ENCODE results near the gene E2F1.

GRCh38 chr20:33694639-33695012, 8.4 kb upstream of the E2F1 start:
- TF ChIP-seq POLR2AphosphoS5 (IDR thresholded peaks at IDR 0.05; ENCODE audit: low read depth) (no peak), EZH2 (IDR thresholded peaks at IDR 0.05; ENCODE audit: low read depth, unreplicated experiment) (no peak), CTCF (conservative IDR thresholded peaks at IDR 0.05; ENCODE audit: low read depth in 2 of 2) (no peak), NANOG (IDR thresholded peaks at IDR 0.05; ENCODE audit: borderline replicate concordance) (no peak), JUNB (IDR thresholded peaks at IDR 0.05; ENCODE audit: unreplicated experiment) (no peak)
